Left lung (tissue), 10 donors: ENCODE results near the gene SV2B. TPM values are rescaled to one million over a fixed set of nuclear protein-coding genes. Genes with fewer than 3 reads are reported as not detected.

ENCODE experiments used
- ATAC-seq: fragments of 200-7000 bp; cut with Tn5 transposase; one replicate; pipeline ENCODE4 v1.9.1; 2020; ENCODE audit warnings: moderate library complexity
- DNase-seq, 4 donors: peaks; one replicate each; pipeline ENCODE4 v3.0.0-alpha.2; 2013 to 2020
- H3K27ac ChIP-seq, 2 donors: fragments of 200-600 bp; sonication (generic) in 1 of 2; one replicate each; pipeline versions ENCODE4 v1.5.0 to v1.8.0; 2020 to 2021
- H3K27me3 ChIP-seq, 2 donors: fragments of 200-600 bp; sonication (generic) in 1 of 2; one replicate each; pipeline versions ENCODE4 v1.5.0 to v1.8.0; 2020 to 2021
- H3K36me3 ChIP-seq, 2 donors: fragments of 200-600 bp; sonication (generic) in 1 of 2; one replicate each; pipeline versions ENCODE4 v1.5.0 to v1.8.0; 2020 to 2021
- H3K4me1 ChIP-seq, 2 donors: fragments of 200-600 bp; one replicate each; pipeline ENCODE4 v1.8.0; 2021
- H3K4me3 ChIP-seq, 2 donors: fragments of 200-600 bp; sonication (generic) in 1 of 2; one replicate each; pipeline versions ENCODE4 v1.5.0 to v1.8.0; 2020 to 2021; ENCODE audit warnings: mild to moderate bottlenecking in 1 of 2
- H3K9me3 ChIP-seq, 2 donors: fragments of 200-600 bp; sonication (generic) in 1 of 2; one replicate each; pipeline versions ENCODE4 v1.5.0 to v1.8.0; 2020 to 2021
- intact Hi-C, 2 donors: fragments of 100-400 bp; cut with DNase I; formaldehyde crosslinking; loops; one replicate each; pipeline versions ENCODE4 v1.11.2 to v1.14.2; 2022
- polyA plus RNA-seq, 6 donors: library from polyadenylated mRNA; unstranded; fragments of 120-200 nt; gene quantifications; one replicate each; pipeline ENCODE4 v1.2.1, GENCODE V29; 2013; ENCODE audit not compliant: insufficient read length in 6 of 6
- total RNA-seq, 2 donors: library from RNA; stranded (reverse); fragmentation: NEBNext Ultra II Directional; extraction: Animal tissue kit (Norgen Biotek cat#: 25700); gene quantifications; one replicate each; pipeline ENCODE4 v1.2.1, GENCODE V29; 2021
- TF ChIP-seq, protein P1 (sequence below), 2 donors: fragments of 200-600 bp; sonication (generic) in 1 of 2; IDR thresholded peaks; one replicate each; pipeline versions ENCODE4 v1.5.0 to v1.8.0; 2021; ENCODE audit warnings: antibody characterized with exemption in 2 of 2
- donor health status: DM: no; HTN: yes; CAD: no.
- donor health status: DM: no; HTN: no; CAD: no.

Gene SV2B
- total and polyA plus RNA-seq, 8 donors: 0.58 to 3.2 (median 1.4) TPM

DNA sequence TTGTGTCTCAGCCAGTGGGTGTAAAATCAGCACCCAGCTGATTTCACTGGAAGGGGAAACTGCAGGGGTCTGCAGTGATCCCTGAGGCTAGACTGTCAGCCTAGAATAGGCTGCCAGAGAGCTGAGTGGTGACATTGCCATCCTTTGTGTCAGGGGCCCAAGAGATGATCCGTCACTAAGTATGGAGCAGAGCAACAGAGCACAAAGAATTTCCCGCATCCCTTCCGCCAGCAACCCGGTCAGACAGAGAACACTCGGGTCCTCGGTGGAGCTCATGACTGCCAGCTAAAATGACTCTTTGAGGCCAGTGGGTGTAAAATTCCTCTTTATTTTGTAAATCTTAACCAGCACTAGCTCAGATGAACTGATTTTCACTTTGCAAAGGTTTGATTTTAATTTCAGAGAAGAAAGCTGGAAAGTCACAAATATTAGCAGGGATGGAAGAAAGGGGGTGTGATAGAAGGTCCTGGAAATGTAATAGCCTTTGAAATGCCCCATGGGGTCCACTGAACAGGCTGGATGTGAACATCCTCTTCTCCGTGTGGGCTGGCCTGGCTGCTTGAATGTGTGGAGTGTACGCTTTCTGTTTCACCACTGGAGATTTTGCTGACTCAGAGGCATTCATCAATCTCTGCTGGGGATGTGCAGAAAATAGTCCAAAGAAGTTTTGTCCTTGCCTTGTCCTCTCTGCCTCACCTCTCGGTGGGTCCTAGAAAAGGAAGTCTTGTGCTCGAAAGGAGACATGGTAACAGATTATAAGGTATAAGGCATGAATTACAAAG lies 138.8 kb downstream of the SV2B start:
- TF ChIP-seq, protein P1, sequence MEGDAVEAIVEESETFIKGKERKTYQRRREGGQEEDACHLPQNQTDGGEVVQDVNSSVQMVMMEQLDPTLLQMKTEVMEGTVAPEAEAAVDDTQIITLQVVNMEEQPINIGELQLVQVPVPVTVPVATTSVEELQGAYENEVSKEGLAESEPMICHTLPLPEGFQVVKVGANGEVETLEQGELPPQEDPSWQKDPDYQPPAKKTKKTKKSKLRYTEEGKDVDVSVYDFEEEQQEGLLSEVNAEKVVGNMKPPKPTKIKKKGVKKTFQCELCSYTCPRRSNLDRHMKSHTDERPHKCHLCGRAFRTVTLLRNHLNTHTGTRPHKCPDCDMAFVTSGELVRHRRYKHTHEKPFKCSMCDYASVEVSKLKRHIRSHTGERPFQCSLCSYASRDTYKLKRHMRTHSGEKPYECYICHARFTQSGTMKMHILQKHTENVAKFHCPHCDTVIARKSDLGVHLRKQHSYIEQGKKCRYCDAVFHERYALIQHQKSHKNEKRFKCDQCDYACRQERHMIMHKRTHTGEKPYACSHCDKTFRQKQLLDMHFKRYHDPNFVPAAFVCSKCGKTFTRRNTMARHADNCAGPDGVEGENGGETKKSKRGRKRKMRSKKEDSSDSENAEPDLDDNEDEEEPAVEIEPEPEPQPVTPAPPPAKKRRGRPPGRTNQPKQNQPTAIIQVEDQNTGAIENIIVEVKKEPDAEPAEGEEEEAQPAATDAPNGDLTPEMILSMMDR (IDR thresholded peaks at IDR 0.05): no peak
- no peaks in the 10 kb centered on the region for H3K9me3 ChIP-seq
- no peak for ATAC-seq
- peaks cover 0 to 83% of the 10 kb centered on the region in 2 donors for H3K27me3 ChIP-seq
- DNase-seq: no peak
- H3K4me3 ChIP-seq: no peak overlapping the region
- intact Hi-C loops: no loop called here
- H3K4me1 ChIP-seq: peaks cover 0 to 5% of the 10 kb centered on the region in 2 donors
- no peak overlapping the region for H3K27ac ChIP-seq
- no peaks in the 10 kb centered on the region for H3K36me3 ChIP-seq

DNA sequence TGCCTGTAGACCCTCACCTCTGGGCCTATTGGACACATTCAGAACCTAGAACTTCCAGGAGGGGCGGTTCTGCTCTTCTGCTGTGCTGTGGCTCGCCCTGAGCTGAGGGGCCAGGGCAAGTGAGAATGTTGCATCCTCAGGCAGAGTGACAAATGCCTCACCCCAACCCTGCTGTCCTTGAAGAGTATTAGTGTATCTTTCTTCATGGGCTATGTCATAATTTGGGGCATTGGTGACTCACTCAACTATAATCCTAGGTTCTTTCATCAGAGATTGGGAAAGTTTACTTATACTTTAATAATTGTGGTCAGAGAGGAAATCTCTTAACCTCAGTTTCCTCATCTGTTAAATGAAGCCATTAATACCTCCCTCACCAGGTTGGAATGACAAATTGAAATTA lies 143.8 kb downstream of the SV2B start:
- DNase-seq (no peak), ATAC-seq (no peak)
- Histone ChIP-seq H3K27me3 (peaks cover 0 to 49% of the 10 kb centered on the region in 2 donors), H3K4me3 (no peak overlapping the region), H3K4me1 (peaks cover 0 to 6% of the 10 kb centered on the region in 2 donors), H3K27ac (no peak overlapping the region), H3K9me3 (no peaks in the 10 kb centered on the region), H3K36me3 (no peaks in the 10 kb centered on the region)
- TF ChIP-seq, protein P1 (IDR thresholded peaks at IDR 0.05): no peak
- intact Hi-C loops: no loop called here

DNA sequence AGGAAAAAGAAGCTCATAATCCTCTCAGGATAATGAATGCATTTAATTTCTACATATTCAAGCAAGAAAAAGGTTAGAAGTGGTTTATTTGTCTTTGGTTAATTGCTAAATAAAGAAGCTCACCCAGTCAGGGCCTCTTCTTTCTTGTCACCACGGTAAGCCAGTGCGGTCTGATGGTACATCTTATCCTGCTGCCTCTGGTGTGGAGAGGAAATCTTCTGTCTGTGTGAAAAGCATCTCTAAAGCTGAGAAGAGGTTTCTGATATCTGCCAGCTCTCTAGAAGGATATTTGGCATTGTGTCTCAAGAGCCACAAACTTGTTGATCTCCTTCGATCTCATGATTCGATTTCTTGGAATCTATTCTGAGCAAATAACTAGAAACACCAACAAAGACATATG lies 144.9 kb downstream of the SV2B start:
- Histone ChIP-seq H3K27me3 (peaks cover 0 to 38% of the 10 kb centered on the region in 2 donors), H3K36me3 (no peaks in the 10 kb centered on the region), H3K4me1 (peaks cover 0 to 6% of the 10 kb centered on the region in 2 donors), H3K9me3 (no peaks in the 10 kb centered on the region), H3K27ac (no peak overlapping the region), H3K4me3 (no peak overlapping the region)
- TF ChIP-seq, protein P1 (IDR thresholded peaks at IDR 0.05): no peak
- no peak for DNase-seq
- ATAC-seq: no peak
- intact Hi-C loops: no loop called here

DNA sequence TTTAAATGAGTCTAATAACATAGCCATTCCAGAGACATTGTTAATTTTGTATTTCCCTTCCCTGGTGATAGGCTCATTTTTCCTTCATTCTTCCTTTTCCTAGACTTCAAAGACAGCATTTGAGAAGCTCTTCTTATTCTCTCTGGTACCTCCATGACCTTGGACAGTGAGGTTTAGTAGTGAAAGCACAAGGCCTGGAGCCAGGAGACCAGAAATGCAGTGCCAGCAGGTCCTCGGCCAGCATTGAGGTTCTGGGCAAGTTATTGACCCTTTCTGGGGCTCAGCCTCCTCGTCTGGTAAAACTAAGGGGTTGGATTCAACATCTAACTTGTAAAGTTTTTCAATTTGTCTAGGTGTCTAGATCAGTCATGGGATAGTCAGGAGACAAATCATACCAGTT lies 146.9 kb downstream of the SV2B start:
- H3K36me3 ChIP-seq: no peaks in the 10 kb centered on the region
- H3K4me3 ChIP-seq: no peak overlapping the region
- TF ChIP-seq, protein P1 (IDR thresholded peaks at IDR 0.05): no peak
- no peaks in the 10 kb centered on the region for H3K9me3 ChIP-seq
- no peak overlapping the region for H3K27ac ChIP-seq
- H3K27me3 ChIP-seq: peaks cover 0 to 20% of the 10 kb centered on the region in 2 donors
- intact Hi-C loops: no loop called here
- H3K4me1 ChIP-seq: peaks cover 0 to 6% of the 10 kb centered on the region in 2 donors
- no peak for ATAC-seq
- DNase-seq: no peak

DNA sequence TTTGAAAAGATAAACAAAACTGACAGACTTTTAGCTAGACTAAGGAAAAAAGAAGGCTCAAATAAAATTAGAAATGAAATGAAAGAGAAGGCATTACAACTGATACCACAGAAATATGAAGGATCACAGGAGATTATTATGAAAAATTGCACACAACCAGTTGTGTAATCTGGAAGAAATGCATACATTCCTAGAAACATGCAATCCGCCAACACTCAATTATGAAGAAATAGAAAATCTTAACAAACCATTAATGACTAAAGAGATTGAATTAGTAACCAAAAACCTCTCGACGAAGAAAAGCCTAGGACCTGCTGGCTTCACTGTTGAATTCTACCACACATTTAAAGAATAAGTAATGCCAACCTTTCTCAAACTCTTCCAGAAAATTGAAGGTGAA lies 149.5 kb downstream of the SV2B start:
- no peak overlapping the region for H3K4me3 ChIP-seq
- DNase-seq (peak in 1 of 4 donors; percentile 35), ATAC-seq (no peak)
- TF ChIP-seq, protein P1 (IDR thresholded peaks at IDR 0.05): no peak
- H3K9me3 ChIP-seq: no peaks in the 10 kb centered on the region
- no peaks in the 10 kb centered on the region for H3K36me3 ChIP-seq
- H3K4me1 ChIP-seq: no peaks in the 10 kb centered on the region
- peaks cover 0 to 4% of the 10 kb centered on the region in 2 donors for H3K27me3 ChIP-seq
- H3K27ac ChIP-seq: no peak overlapping the region
- intact Hi-C loops: no loop called here
